T1000 (cell line): Measurements from ENCODE around the gene PAX4.

Experiments used
- DNase-seq: peaks from one replicate; lab custom pipeline; 2025; ENCODE audit warnings: mixed read lengths; lab: John Stamatoyannopoulos, UW

Gene PAX4, protein sequence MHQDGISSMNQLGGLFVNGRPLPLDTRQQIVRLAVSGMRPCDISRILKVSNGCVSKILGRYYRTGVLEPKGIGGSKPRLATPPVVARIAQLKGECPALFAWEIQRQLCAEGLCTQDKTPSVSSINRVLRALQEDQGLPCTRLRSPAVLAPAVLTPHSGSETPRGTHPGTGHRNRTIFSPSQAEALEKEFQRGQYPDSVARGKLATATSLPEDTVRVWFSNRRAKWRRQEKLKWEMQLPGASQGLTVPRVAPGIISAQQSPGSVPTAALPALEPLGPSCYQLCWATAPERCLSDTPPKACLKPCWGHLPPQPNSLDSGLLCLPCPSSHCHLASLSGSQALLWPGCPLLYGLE

DNA sequence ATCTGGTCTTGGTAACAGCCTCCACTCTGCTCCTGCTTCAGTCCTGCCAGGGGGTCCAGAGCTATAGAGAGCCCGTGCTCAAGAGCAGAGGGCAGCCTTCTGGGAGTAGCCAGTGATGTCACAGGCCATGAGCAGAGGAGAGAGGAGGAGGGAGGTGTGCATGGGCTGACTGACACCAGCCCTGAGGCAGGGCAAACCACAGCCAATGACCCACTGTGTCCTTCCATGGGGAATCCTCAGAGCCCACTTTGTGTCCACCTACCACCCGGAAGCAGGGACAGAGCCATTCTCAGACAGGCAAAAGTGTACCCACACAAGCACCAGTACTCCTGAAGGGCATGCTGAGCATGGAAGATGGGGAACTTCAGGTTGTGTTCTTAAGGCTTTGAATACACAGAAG is at the start of gene PAX4:
Gene PAX4 (minus strand): TSS at position 101 of the 400 bp plus-strand sequence. CDS start 2,214 bp downstream, outside the sequence.
- DNase-seq: no peak

DNA sequence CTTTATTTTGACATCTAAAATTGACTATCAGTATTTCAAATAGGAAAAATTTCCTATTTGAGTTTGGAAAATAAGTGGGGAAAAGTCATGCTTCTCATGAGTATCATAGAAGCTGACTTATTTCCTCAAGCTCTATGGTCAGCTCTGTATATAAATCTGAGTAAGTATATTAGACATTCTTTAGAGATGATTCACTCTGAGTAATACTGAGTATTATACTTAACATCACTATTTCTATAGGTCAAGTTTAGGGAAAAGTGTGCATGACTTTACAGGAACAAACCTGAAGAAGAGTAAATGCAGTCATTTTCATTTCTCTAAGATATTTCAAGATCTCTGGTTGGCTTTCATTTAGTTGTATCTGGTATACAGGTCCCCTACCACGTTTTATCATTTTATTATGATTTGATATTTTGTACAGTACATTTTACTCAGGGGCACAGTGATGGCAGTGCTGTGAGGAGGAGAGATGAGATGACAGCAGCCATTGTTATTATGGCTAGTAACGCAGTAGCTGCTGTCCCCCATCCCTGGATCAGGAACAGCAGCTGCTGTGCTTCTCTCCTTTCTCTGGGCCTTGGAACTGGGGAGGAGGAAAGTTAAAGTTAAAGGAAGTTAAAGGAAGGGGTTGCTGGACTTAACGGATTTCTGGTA is 49.2 kb upstream of the PAX4 start:
- no peak for DNase-seq

DNA sequence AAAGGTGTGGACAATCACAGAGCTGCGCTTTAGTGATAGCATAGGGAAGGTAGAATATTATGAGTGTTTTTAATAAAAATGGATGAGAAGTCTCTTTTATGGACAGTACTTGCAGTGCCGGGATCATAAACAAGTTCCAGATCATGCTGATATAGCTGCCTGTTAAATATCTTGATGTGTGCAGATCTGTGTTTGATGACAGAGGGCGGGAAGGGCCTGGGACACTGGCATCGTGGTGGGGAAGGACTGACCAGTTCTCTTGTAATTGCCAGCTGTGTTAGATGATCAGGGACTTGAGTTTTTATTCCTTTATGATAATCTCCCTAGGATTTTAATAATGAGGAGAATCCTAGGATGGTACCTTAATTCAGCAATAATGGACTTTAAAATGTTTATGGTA is 48.7 kb upstream of the PAX4 start:
- DNase-seq: no peak

DNA sequence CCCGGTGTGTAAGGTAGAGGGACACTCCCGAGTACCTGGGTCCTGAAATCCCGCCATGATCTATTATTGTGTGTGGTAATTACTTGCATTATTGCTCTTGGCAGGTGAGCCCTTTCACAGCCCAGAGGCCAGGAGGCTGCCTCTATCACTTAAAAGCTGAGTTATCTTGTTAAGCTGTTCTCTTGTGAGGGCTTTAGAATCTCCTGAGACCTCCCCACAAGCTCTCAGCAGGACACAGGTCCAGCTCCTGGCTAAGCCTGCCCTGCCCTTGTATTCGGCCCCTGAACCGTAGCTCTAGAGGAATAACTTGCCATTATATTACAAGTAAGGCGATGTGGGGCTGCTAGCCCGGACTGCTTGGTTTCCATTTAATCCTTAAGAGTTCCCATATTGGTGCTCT is 48.0 kb upstream of the PAX4 start:
- no peak for DNase-seq

DNA sequence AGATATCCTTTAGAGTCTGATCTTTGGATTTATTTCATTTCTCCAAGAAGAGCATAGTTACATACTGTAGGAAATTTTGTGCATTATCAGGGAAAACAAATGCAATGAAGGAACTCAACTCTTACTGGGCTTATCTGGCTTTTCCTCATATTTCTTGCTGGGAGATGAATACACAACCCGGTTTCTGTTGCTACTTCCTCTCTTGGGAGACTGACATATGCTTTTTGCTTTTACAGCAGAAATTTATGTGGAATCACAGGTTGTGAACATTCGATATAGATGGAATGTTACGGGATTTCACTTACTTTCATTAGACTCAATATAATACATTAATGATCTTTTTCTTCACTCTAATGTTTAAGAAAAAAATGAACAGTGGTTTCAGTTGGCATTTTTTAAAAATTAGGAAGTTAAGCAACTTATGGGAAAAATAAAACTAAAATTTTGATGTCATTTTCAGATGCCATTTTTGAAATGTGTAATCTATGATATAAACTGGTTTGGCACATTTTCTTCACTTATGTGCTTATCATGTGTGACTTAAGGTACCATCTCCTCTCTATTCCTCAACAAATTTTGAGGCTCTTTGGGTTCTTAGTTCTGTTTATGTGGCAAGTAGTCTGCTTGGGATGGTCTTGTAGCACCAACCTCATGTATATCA is 41.2 kb upstream of the PAX4 start:
- DNase-seq: no peak

DNA sequence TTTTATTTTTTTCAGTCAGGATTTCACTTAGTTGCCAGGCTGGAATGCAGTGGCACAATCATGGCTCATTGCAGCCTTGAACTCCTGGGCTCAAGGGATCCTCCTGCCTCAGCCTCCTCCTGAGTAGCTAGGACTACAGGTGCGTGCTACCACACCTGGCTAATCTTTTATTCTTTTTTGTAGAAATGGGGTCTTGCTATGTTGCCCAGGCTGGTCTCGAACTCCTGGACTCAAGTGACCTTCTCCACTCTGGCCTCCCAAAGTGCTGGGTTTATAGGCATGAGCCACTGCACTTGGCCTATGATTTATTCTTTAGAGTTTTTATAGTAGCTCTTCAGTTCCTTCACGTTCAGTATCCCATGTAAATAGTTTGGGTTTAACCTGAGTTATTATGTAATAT is 39.6 kb upstream of the PAX4 start:
- DNase-seq: no peak

DNA sequence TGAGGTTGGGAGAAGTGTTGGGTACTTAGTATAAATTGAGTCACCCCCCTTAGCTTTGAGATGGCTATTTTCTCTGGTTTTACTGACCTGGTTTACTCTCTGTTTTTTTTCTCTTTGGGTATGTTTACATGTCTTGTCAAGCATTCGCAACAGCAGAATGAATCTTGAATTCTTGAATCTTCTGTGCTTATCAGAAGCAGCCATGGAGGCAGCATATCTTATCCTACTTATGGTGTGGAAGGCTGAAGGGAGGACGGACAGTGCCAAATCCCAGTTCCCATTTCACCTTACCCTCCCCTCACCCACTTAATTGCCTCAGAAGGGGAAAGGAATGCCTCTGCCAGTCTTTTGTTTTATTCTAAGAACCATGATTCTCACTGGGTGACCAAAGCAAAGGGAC is 37.8 kb upstream of the PAX4 start:
- no peak for DNase-seq

DNA sequence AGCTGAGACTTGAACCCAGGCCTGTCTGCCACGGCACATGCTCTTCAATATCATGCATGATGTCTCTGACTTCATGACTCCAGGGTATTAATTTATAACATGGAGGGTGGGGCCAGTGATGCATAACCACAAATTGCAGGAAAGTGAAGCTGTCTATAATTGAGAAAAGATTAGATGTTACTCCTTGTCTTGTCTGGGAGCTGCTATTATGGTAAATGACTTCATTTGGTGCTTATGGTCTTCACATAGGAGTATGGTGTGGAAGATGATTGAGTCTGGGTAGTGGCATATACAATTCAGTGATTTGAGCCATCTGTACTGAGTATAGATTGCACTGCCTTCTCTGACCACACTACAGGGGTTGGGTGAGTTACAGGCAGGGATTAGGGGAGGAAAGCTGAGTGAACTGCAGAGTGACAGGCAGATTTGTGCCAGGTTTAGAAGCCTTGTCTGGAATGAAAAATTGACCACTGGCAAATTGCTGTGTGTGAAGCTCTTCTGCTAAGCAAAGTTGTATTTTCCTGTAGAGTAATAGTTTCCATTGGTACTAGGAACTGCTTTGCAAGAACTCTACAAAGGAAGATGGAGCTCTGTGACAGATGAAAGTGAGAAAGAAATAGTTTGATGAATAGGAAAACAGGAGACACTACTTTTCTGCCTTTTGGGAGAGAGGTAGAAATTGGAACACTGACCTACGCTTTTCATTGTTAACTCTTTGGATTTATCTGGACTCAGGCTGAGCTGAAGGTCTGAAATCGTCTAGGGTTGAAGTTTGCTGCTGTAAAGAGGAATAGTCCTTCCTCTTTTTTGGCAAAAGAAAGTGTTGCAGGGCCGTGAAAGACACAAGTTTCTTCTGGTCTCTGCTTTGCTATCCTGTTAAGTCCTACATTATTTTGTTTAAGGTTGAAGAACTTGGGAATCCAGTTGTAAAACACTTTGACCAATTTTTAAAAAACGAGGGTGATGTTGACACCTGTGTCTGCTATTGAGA is 36.8 kb upstream of the PAX4 start:
- DNase-seq: no peak

DNA sequence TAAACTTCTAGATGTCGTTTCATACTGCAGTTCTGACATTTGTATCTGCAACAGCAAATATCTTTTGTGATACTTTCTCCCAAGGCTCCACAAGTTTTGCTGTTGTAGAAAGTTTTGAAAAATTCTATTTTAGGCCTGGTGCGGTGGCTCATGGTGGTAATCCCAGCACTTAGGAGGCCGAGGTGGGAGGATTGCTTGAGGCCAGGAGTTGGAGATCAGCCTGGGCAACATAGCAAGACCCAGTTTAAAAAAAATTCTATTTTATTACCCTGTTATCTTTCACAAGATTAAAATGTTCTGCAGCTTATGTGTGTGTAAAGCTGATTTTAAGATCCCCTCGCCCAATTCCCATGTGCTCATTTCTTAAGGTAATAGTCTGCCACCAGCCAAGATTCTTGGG is 35.5 kb upstream of the PAX4 start:
- DNase-seq: no peak

DNA sequence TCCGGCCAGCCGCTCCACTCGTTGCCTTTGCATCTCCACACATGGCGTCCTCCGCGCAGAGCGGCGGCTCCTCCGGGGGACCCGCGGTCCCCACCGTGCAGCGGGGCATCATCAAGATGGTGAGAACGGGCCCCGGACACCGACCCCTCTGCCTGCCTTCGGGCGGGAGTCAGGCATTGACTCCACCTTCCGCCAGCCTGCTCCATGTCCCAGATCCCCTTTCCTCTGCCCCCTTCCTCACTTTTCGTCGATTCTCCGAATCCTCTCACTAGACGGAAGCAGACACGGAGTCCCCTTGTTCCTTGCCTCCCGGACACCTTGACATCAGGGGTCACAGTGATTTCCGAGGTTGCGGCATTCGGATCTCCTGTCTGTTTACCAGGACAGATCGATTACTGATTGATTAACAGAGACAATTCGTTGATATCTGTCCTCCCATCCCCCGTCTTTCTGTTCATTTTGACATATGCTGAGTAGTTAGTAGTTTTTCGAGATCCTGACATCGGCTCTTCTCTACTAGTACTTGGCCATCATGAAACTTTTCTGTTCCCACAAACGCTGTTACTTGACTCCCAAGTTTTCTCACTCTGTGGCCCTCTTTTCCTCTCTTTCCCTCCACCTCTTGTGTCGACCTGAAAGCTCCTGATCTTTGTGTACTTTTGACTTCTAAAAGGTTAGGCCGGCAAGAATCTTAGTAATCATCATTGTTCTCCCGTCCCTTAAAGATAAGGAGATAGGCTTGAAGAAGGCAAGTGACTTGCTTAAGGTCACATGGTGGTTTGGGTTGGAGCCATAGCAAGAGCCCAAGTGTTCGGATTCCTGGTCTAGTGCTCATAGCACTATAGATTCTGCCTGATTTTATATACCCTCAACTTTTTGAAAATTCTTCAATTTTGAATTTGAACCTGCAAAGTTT is 34.6 kb upstream of the PAX4 start:
- no peak for DNase-seq

DNA sequence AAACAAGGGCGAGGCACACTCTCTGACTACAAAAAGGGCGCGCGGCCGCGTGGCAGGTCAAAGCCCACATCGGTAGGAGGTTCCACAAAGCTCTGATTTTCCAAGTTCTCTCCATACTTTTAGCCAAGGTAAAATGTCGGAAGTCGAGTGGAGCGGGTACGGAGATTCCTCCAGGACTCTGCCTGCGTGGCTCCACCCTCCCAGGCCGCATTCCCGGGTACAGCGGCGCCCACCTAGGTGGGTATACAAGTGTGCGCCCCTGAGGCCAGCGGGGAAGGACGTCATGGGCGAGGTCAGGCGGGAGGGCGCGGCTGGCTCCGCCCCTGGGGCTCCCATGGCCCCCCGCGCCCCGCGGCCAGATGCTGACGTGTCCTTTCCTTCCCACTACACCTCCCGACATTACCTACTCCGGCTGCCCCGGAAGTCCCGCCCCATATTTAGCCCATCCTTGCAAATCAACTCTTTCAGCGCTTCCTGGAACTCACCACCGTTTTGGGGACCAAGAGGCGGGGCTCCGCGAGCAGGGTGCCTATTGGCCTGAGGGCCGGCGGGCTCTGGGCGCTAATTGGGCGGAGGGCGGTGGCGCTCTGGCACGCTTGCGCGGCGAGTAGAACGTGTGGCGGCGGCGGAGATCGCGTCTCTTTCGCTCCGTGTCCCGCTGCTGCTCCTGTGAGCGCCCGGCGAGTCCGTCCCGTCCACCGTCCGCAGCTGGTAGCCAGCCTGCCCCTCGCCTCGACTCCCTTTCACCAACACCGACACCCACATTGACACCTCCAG is 33.8 kb upstream of the PAX4 start, which contains the start of gene SND1:
Gene SND1 (plus strand): TSS at position 639 of the 777 bp plus-strand sequence. CDS start 180 bp downstream, outside the sequence.
- DNase-seq: peak; percentile 91

DNA sequence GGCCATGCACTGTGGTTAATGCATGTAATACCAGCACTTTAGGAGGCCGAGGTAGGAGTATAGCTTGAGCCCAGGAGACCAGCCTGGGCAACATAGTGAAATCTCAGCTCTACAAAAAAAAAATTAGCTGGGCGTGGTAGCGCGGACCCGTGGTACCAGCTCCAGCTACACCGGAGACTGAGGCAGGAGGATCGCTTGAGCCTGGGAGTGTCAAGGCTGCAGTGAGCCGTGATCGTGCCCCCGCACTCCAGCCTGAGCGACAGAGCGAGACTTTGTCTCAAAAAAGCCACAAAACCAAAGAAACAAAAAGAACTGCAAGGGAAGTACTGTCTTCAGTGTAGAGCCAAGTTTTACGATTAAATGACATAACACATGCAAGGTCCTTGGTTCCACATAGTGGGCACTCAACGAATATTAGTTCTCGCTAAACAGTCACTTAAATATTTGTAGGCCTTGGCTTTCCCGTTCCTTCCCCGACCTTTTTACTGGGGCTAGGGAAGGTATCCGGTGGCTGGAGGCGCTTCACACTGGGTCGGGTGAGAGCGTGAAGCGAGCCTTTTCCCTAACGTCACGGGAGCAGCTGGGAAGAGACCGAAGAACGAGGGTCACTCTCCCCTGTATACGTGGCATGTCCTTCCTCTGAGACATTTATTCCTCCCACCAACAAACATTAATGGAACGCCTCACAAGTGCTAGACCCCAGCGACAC is 33.1 kb upstream of the PAX4 start:
- DNase-seq: no peak

DNA sequence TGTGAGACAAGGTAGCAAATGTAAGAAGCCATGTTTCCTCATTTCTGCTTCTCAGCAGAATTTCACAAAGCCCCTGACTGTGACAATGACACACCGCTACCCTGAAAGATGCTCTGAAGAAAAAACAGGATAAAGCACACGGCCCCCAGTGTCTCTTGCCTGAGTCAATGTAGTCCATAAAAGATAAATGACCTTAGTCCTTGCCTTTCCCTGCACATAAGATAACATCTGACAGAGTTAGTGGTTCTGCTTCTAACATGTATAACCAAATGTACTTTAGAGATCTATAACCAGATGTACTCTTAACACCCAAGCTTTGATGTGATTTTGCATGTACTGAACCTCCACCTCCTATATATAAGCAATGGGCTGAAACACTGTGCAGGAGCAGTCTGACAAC is 31.0 kb upstream of the PAX4 start:
- no peak for DNase-seq

DNA sequence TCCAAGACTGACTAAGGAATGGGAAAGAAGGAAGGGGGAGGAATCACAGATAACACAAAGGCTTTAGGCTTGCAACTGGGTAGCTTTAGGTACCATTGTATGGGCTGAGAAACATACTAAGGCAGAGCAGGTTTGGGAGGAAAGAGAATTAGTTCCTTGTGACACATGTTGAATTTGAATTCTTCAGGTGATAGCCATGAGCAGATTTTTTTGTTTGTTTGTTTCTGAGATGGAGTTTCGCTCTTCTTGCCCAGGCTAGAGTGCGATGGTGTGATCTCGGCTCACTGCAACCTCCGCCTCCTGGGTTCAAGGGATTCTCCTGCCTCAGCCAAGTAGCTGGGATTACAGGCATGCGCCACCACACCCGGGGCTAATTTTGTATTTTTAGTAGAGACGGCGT is 29.7 kb upstream of the PAX4 start:
- DNase-seq: no peak

DNA sequence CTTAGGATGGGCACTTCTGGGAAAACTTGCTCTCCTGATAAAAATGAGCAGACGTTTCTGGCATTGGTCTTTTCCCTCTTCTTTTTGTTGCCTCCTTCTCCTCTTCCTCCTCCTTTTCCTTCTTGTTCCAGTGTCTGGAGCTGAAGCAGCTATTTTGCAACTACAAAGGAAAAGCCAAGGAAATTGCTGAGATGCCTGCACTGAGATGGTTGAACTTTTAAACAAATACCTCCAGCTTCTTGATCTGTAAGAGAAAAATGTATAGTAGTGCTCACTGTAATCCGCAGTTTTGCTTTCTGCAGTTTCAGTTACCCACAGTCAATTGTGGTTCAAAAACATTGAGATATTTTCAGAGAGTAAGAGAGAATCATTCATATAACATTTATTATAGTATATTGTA is 26.5 kb upstream of the PAX4 start:
- DNase-seq: no peak

DNA sequence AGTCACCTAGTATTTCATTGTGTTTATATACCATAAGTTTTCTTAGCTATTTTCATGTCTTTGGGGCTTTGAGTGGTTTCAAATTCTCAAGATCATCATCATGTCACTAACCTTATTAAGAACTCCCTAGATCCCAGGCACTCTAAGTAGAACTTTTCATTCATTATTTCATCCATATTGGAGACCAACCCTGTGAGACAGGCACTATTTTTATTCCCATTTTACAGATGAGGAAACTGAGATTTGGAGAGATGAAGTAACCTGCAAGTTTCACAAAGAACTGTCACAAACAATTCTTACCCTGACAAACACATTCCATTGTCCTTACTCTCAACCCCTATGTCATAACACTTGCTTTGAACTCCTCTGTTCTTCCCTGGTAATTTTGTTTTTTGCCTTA is 20.3 kb upstream of the PAX4 start:
- DNase-seq: no peak

DNA sequence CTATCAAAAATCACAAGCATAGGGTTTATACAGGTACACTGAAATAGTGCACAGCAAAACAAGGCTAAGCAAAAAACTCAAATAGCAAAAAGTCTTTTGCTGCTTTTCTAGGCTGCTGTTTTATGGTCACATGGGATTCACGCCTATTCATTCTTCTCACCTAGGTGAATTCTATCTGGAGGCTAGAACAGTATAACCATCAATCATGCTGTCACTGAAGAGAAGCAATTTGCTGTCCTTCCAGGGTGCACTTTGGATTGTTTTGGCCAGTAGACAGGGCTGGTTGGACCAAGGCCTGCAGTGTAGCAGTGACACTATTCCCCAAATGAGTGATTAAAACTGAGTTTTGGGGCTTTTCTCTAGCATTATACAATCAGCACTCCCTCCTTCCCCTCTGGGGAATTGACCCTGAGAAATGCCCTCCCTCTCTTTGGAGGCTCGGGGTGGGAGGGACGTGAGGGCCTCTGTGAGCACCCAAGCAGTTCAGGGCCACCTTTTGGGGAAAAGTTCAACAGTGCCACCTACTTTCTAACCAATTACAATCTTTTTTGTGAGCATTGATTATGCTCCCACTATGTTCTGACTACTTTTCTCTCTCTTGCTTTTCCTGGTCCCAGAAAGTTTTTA is 17.8 kb upstream of the PAX4 start:
- DNase-seq: no peak

DNA sequence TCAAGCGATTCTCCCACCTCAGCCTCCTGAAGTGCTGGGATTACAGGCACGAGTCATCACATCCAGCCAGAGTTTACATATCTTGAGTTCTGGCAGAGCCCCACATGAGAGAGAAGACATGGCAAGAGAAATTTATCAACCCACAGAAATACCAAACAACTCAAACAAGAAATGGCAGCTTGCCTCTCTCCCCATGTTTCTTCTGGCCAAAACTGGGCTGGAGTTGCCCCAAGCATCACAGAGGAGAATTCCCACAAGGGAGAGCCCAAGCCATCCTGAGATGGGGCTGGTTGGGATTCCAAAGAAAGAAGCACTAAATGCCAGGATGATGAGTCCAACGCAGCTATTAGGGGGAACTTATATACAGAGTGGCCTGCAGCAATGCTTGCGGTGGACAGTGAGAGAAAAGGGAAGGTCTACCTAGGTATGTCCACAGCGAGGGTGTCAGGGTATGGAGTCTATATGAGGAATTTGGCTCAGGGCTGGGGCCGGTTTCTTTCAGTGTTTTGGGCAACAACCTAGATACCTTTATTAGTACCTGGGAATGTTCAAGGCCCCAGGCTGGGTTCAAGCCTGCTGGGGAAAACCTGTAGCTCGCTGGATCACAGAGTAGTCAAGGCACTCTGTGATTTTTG is 14.5 kb upstream of the PAX4 start:
- DNase-seq: peak; percentile 13
